OCI-LY3 (cell line): ENCODE measurements around the gene RAD51B.

Source experiments
- H2AFZ ChIP-seq: fragments of 200-600, 300-600 bp; shearing (Covaris generic); 2 replicates; pipeline ENCODE4 v1.6.0; 2014; ENCODE audit warnings: antibody characterized with exemption, low read depth, low read length
- H3K27ac ChIP-seq: fragments of 200-600, 300-600 bp; sonication (generic); 2 replicates; pipeline ENCODE4 v1.5.1; 2014; ENCODE audit warnings: mild to moderate bottlenecking, low read length, moderate library complexity, mixed read lengths
- H3K27me3 ChIP-seq: fragments of 200-600, 300-600 bp; sonication (generic); 2 replicates; pipeline ENCODE4 v1.6.1; 2014; ENCODE audit warnings: low read depth, low read length, mixed read lengths
- H3K36me3 ChIP-seq: fragments of 200-600, 300-600 bp; sonication (generic); replicated peaks from 2 replicates; pipeline ENCODE3; 2014; ENCODE audit warnings: low read depth, low read length, mixed read lengths
- H3K4me1 ChIP-seq: fragments of 300-600, 200-600 bp; sonication (generic); 2 replicates; pipeline ENCODE4 v1.6.1; 2014; ENCODE audit warnings: low read length, mixed read lengths
- H3K4me2 ChIP-seq: fragments of 200-600, 300-600 bp; sonication (generic); 2 replicates; pipeline ENCODE4 v1.6.1; 2014; ENCODE audit warnings: low read length, mixed read lengths
- H3K4me3 ChIP-seq: fragments of 300-600, 200-600 bp; sonication (generic); 2 replicates; pipeline ENCODE4 v1.5.1; 2014; ENCODE audit warnings: antibody characterized with exemption, mild to moderate bottlenecking, low read length, moderate library complexity
- H3K79me2 ChIP-seq: fragments of 300-600, 200-600 bp; shearing (Covaris generic); 2 replicates; pipeline ENCODE4 v1.6.1; 2014; ENCODE audit warnings: mild to moderate bottlenecking, low read length, mixed read lengths
- H3K9ac ChIP-seq: fragments of 300-600, 200-600 bp; shearing (Covaris generic); 2 replicates; pipeline ENCODE4 v1.6.0; 2014; ENCODE audit warnings: mild to moderate bottlenecking, low read length, moderate library complexity
- H3K9me3 ChIP-seq: fragments of 200-600, 300-600 bp; shearing (Covaris generic); 2 replicates; pipeline ENCODE4 v1.6.1; 2014; ENCODE audit warnings: low read length, mixed read lengths; ENCODE audit not compliant: insufficient read depth
- H4K20me1 ChIP-seq: fragments of 200-600, 300-600 bp; sonication (generic); 2 replicates; pipeline ENCODE4 v1.6.1; 2016; ENCODE audit warnings: low read length, mixed read lengths; ENCODE audit not compliant: insufficient read depth
- CTCF ChIP-seq: fragments of 200-600, 300-600 bp; sonication (generic); IDR thresholded peaks from 2 replicates; pipeline ENCODE4 v1.5.1; 2014; ENCODE audit warnings: antibody characterized with exemption, low read length, low read depth
- EZH2phosphoT487 ChIP-seq: fragments of 200-600 bp; shearing (Covaris generic); IDR thresholded peaks from 2 replicates; pipeline ENCODE4 v1.6.1; 2018; ENCODE audit warnings: antibody characterized with exemption, mixed run types, low read depth

The RAD51B gene

GRCh38 chr14:68250927-68251768 lies 431.6 kb downstream of the RAD51B start:
- H2AFZ ChIP-seq, result peak overlapping the region; percentile 2; the same call in 1 of the 2 replicates
- H3K27ac ChIP-seq, result no peak overlapping the region
- no peaks in the 10 kb centered on the region for H3K27me3 ChIP-seq
- H3K9ac ChIP-seq, result no peak overlapping the region
- no peaks in the 10 kb centered on the region for H3K36me3 ChIP-seq
- TF ChIP-seq CTCF (peak; percentile 64), EZH2phosphoT487 (no peak)
- H3K4me2 ChIP-seq, result peak overlapping the region; percentile 28
- H3K4me3 ChIP-seq, result no peak overlapping the region
- peaks cover 79% of the 10 kb centered on the region for H3K4me1 ChIP-seq
- no peaks in the 10 kb centered on the region for H3K9me3 ChIP-seq
- no peaks in the 10 kb centered on the region for H4K20me1 ChIP-seq
- no peaks in the 10 kb centered on the region for H3K79me2 ChIP-seq

DNA sequence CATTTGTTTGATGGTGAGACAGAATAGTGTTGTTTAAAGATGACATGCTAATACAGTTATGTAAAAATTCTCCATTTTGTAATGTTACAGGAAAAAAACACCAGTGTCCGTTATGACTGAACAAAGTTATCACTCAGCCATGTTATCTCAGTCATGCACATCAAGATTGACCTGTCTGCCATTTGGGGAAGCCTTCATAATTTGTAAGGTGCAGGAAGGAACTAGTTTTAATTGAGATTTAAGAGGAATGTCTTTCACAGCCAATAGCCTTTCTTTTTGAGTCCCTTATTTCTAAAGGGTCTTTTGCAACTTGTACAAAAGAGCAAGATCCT lies 432.2 kb downstream of the RAD51B start:
- Histone ChIP-seq H3K4me1 (peaks cover 83% of the 10 kb centered on the region), H2AFZ (peak overlapping the region; percentile 2; the same call in 1 of the 2 replicates), H3K79me2 (no peaks in the 10 kb centered on the region), H3K27me3 (no peaks in the 10 kb centered on the region), H3K4me2 (peak overlapping the region; percentile 28), H4K20me1 (no peaks in the 10 kb centered on the region), H3K36me3 (no peaks in the 10 kb centered on the region), H3K9ac (no peak overlapping the region; the same call in 1 of the 2 replicates), H3K4me3 (no peak overlapping the region), H3K9me3 (no peaks in the 10 kb centered on the region), H3K27ac (no peak overlapping the region)
- TF ChIP-seq EZH2phosphoT487 (no peak), CTCF (no peak)

- no peaks in the 10 kb centered on the region for H3K36me3 ChIP-seq
- H3K9ac ChIP-seq, result no peak overlapping the region
- no peaks in the 10 kb centered on the region for H3K9me3 ChIP-seq
- H2AFZ ChIP-seq, result no peak overlapping the region
- no peaks in the 10 kb centered on the region for H3K27me3 ChIP-seq
- TF ChIP-seq CTCF (no peak), EZH2phosphoT487 (no peak)
- H3K27ac ChIP-seq, result no peak overlapping the region
- H4K20me1 ChIP-seq, result no peaks in the 10 kb centered on the region
- H3K4me3 ChIP-seq, result no peak overlapping the region
- no peaks in the 10 kb centered on the region for H3K79me2 ChIP-seq
- peaks cover 71% of the 10 kb centered on the region for H3K4me1 ChIP-seq
- H3K4me2 ChIP-seq, result no peak overlapping the region
Measured at GRCh38 chr14:68253160-68253780, 433.7 kb downstream of the RAD51B start.

- Histone ChIP-seq H3K4me1 (peaks cover 68% of the 10 kb centered on the region), H3K79me2 (no peaks in the 10 kb centered on the region), H3K4me2 (no peak overlapping the region), H2AFZ (no peak overlapping the region), H3K27me3 (no peaks in the 10 kb centered on the region), H4K20me1 (no peaks in the 10 kb centered on the region), H3K36me3 (no peaks in the 10 kb centered on the region), H3K4me3 (no peak overlapping the region), H3K27ac (no peak overlapping the region), H3K9me3 (no peaks in the 10 kb centered on the region), H3K9ac (no peak overlapping the region)
- no peak for TF ChIP-seq CTCF
- TF ChIP-seq EZH2phosphoT487, result no peak
Measured at GRCh38 chr14:68253878-68254528, 434.4 kb downstream of the RAD51B start.
